ENCODE measurements around the gene GPC1. TPM values are rescaled to one million over a fixed set of nuclear protein-coding genes. Genes with fewer than 3 reads are reported as not detected.

GPC1 gene
- total and polyA plus RNA-seq, 2 experiments from 2014 or later = 9.0 to 46.2 TPM

DNA sequence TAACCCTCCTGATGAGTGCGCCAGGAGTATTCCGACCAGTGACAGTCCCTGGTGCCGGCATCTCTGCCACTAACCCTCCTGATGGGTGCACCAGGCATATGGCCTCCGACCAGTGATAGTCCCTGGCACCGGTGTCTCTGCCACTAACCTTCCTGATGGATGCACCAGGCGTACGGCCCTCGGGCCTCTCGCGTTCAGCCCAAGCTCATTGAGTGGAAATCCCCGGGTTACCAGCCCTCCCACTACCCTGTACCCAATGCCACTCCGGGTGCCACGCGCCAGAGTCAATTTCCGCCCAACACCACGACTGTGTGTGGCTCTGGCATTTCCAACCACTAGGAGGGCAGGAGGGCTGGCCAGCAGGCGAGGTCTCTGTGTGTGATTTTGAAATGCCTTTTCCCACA lies 11.7 kb upstream of the GPC1 start:
- H3F3A ChIP-seq (replicated peaks; ENCODE audit: low read depth) = no peaks in the 10 kb centered on the region

DNA sequence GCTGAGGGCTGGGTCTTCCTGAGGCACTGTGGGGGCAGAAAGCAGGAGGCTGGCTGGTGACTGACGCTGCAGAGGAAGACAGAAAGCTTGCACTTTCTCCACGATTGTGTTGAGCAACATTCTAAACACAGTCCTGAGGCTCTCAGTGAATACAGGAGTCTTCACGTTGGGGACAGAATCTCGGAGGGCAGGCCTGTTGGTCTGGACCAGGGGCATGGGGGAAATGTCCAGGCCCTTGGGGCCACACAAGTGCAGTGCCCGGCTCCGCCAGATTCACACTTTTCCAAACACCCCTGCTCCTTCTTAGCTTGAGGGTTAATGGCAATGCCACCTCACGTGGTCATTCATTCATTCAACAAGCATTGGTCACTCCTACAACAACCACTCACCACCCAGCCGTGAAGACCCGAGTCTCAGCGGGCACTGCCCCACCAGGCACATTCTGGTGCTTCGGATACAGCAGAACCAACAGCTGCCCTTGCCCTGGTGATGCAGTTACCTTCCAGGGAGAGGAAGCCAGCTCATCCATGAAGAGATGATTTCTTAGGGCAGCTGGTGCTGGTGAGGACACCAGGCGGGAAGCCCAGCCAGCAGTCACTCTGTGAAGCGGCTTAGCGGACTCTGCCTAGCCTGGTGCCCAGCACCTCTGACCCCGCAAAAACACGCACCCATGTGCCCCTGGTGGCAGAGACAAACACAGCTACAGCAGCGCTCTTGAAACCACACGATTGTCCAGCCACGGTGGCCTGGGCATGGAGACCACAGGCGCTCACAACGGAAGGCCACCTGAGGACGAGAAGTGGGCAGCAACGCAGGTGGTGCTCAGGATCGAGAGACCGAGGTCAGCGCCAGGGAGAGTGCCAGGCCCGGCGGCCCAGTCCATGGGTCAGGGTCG lies 10.9 kb upstream of the GPC1 start:
- DNase-seq (ENCODE audit: low spot score) (no peak), ATAC-seq (no peak; the same call in 2 of the 3 replicates)
- no peak overlapping the region for H3K4me2 ChIP-seq
- Mint-ChIP-seq H3K36me3 (ENCODE audit: low read depth) (peaks cover 2% of the 10 kb centered on the region; the same call in 1 of the 3 replicates), H3K4me1 (no peaks in the 10 kb centered on the region), H3K9me3 (peaks cover 52% of the 10 kb centered on the region), H3K27me3 (ENCODE audit: insufficient read depth, low read depth, poor library complexity) (peaks cover 6% of the 10 kb centered on the region), H3K27ac (no peak overlapping the region), H3K4me3 (no peak overlapping the region)
- no peaks in the 10 kb centered on the region for H3K4me1 ChIP-seq (ENCODE audit: insufficient read depth)
- no peaks in the 10 kb centered on the region for H3K27me3 ChIP-seq (ENCODE audit: insufficient read depth)
- H2AFZ ChIP-seq = no peak overlapping the region
- H4K20me1 ChIP-seq (replicated peaks; ENCODE audit: insufficient read depth) = no peaks in the 10 kb centered on the region
- H3K36me3 ChIP-seq (ENCODE audit: insufficient read depth) = no peaks in the 10 kb centered on the region
- no peaks in the 10 kb centered on the region for H3K79me2 ChIP-seq (replicated peaks; ENCODE audit: insufficient read depth)
- H3K9me2 ChIP-seq (ENCODE audit: insufficient read depth) = no peaks in the 10 kb centered on the region
- H3F3A ChIP-seq (replicated peaks; ENCODE audit: low read depth) = no peaks in the 10 kb centered on the region
- H3K4me3 ChIP-seq = no peak overlapping the region
- no peak overlapping the region for H3K27ac ChIP-seq (ENCODE audit: low read depth)
- TF ChIP-seq NANOG (IDR thresholded peaks at IDR 0.05; ENCODE audit: borderline replicate concordance) (no peak), POLR2AphosphoS5 (IDR thresholded peaks at IDR 0.05; ENCODE audit: low read depth) (no peak), ZNF114 (CRISPR knock-in tag; IDR thresholded peaks at IDR 0.05) (no peak), EZH2 (IDR thresholded peaks at IDR 0.05; ENCODE audit: low read depth, unreplicated experiment) (no peak), JUNB (IDR thresholded peaks at IDR 0.05; ENCODE audit: unreplicated experiment) (no peak), STAT1 (IDR thresholded peaks at IDR 0.05; ENCODE audit: unreplicated experiment) (no peak), ZNF331 (CRISPR knock-in tag; IDR thresholded peaks at IDR 0.05; ENCODE audit: low read depth) (no peak)
- TF ChIP-seq, protein P1, sequence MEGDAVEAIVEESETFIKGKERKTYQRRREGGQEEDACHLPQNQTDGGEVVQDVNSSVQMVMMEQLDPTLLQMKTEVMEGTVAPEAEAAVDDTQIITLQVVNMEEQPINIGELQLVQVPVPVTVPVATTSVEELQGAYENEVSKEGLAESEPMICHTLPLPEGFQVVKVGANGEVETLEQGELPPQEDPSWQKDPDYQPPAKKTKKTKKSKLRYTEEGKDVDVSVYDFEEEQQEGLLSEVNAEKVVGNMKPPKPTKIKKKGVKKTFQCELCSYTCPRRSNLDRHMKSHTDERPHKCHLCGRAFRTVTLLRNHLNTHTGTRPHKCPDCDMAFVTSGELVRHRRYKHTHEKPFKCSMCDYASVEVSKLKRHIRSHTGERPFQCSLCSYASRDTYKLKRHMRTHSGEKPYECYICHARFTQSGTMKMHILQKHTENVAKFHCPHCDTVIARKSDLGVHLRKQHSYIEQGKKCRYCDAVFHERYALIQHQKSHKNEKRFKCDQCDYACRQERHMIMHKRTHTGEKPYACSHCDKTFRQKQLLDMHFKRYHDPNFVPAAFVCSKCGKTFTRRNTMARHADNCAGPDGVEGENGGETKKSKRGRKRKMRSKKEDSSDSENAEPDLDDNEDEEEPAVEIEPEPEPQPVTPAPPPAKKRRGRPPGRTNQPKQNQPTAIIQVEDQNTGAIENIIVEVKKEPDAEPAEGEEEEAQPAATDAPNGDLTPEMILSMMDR (conservative IDR thresholded peaks at IDR 0.05; ENCODE audit: low read depth in 2 of 2) = no peak
- TF ChIP-seq, protein P2, sequence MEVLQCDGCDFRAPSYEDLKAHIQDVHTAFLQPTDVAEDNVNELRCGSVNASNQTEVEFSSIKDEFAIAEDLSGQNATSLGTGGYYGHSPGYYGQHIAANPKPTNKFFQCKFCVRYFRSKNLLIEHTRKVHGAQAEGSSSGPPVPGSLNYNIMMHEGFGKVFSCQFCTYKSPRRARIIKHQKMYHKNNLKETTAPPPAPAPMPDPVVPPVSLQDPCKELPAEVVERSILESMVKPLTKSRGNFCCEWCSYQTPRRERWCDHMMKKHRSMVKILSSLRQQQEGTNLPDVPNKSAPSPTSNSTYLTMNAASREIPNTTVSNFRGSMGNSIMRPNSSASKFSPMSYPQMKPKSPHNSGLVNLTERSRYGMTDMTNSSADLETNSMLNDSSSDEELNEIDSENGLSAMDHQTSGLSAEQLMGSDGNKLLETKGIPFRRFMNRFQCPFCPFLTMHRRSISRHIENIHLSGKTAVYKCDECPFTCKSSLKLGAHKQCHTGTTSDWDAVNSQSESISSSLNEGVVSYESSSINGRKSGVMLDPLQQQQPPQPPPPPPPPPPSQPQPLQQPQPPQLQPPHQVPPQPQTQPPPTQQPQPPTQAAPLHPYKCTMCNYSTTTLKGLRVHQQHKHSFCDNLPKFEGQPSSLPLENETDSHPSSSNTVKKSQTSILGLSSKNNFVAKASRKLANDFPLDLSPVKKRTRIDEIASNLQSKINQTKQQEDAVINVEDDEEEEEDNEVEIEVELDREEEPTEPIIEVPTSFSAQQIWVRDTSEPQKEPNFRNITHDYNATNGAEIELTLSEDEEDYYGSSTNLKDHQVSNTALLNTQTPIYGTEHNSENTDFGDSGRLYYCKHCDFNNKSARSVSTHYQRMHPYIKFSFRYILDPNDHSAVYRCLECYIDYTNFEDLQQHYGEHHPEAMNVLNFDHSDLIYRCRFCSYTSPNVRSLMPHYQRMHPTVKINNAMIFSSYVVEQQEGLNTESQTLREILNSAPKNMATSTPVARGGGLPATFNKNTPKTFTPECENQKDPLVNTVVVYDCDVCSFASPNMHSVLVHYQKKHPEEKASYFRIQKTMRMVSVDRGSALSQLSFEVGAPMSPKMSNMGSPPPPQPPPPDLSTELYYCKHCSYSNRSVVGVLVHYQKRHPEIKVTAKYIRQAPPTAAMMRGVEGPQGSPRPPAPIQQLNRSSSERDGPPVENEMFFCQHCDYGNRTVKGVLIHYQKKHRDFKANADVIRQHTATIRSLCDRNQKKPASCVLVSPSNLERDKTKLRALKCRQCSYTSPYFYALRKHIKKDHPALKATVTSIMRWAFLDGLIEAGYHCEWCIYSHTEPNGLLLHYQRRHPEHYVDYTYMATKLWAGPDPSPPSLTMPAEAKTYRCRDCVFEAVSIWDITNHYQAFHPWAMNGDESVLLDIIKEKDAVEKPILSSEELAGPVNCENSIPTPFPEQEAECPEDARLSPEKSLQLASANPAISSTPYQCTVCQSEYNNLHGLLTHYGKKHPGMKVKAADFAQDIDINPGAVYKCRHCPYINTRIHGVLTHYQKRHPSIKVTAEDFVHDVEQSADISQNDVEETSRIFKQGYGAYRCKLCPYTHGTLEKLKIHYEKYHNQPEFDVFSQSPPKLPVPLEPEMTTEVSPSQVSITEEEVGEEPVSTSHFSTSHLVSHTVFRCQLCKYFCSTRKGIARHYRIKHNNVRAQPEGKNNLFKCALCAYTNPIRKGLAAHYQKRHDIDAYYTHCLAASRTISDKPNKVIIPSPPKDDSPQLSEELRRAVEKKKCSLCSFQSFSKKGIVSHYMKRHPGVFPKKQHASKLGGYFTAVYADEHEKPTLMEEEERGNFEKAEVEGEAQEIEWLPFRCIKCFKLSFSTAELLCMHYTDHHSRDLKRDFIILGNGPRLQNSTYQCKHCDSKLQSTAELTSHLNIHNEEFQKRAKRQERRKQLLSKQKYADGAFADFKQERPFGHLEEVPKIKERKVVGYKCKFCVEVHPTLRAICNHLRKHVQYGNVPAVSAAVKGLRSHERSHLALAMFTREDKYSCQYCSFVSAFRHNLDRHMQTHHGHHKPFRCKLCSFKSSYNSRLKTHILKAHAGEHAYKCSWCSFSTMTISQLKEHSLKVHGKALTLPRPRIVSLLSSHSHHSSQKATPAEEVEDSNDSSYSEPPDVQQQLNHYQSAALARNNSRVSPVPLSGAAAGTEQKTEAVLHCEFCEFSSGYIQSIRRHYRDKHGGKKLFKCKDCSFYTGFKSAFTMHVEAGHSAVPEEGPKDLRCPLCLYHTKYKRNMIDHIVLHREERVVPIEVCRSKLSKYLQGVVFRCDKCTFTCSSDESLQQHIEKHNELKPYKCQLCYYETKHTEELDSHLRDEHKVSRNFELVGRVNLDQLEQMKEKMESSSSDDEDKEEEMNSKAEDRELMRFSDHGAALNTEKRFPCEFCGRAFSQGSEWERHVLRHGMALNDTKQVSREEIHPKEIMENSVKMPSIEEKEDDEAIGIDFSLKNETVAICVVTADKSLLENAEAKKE (CRISPR knock-in tag; IDR thresholded peaks at IDR 0.05) = no peak
- TF ChIP-seq, protein P3, sequence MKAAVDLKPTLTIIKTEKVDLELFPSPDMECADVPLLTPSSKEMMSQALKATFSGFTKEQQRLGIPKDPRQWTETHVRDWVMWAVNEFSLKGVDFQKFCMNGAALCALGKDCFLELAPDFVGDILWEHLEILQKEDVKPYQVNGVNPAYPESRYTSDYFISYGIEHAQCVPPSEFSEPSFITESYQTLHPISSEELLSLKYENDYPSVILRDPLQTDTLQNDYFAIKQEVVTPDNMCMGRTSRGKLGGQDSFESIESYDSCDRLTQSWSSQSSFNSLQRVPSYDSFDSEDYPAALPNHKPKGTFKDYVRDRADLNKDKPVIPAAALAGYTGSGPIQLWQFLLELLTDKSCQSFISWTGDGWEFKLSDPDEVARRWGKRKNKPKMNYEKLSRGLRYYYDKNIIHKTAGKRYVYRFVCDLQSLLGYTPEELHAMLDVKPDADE (IDR thresholded peaks at IDR 0.05) = no peak

More for the DNA sequence above, 11.7 kb upstream of the GPC1 start:
- no peak overlapping the region for H3K27ac Mint-ChIP-seq
- TF ChIP-seq EZH2 (IDR thresholded peaks at IDR 0.05; ENCODE audit: low read depth, unreplicated experiment) = no peak
- TF ChIP-seq ZNF331 (CRISPR knock-in tag; IDR thresholded peaks at IDR 0.05; ENCODE audit: low read depth) = no peak
- no peak for TF ChIP-seq JUNB (IDR thresholded peaks at IDR 0.05; ENCODE audit: unreplicated experiment)
- no peak overlapping the region for H3K4me2 ChIP-seq
- no peaks in the 10 kb centered on the region for H4K20me1 ChIP-seq (replicated peaks; ENCODE audit: insufficient read depth)
- H3K36me3 Mint-ChIP-seq (ENCODE audit: low read depth) = peaks cover 8% of the 10 kb centered on the region; the same call in 1 of the 3 replicates
- no peaks in the 10 kb centered on the region for H3K36me3 ChIP-seq (ENCODE audit: insufficient read depth)
- H3K4me3 ChIP-seq = no peak overlapping the region
- H3K4me3 Mint-ChIP-seq = no peak overlapping the region
- H3K27me3 Mint-ChIP-seq (ENCODE audit: insufficient read depth, low read depth, poor library complexity) = peaks cover 6% of the 10 kb centered on the region
- no peaks in the 10 kb centered on the region for H3K27me3 ChIP-seq (ENCODE audit: insufficient read depth)
- H3K9me2 ChIP-seq (ENCODE audit: insufficient read depth) = no peaks in the 10 kb centered on the region
- ATAC-seq = no peak
- H3K4me1 Mint-ChIP-seq = no peaks in the 10 kb centered on the region
- H2AFZ ChIP-seq = no peak overlapping the region
- no peak overlapping the region for H3K27ac ChIP-seq (ENCODE audit: low read depth)
- H3K79me2 ChIP-seq (replicated peaks; ENCODE audit: insufficient read depth) = no peaks in the 10 kb centered on the region
- H3K9me3 Mint-ChIP-seq = peaks cover 56% of the 10 kb centered on the region
- H3K4me1 ChIP-seq (ENCODE audit: insufficient read depth) = no peaks in the 10 kb centered on the region
- no peak for DNase-seq (ENCODE audit: low spot score)
